Fibroblast of pulmonary artery (primary cell): ENCODE measurements around the gene MRM3.
"Not testable (repeated sequence)": the region's sequence is repeated elsewhere in the genome, so short reads cannot be mapped to it uniquely, and the experiment has no call there.

Experiments used
- DNase-seq: peaks from one replicate; pipeline ENCODE4 v3.0.0-alpha.2; 2010; ENCODE audit warnings: low read depth
- H3K4me3 ChIP-seq: replicated peaks from 2 replicates; pipeline ENCODE4 v1.5.1; 2011; ENCODE audit warnings: low read depth, mild to moderate bottlenecking, control low read depth, low read length, moderate library complexity
- TF ChIP-seq, protein P1 (sequence below): IDR thresholded peaks from 2 replicates; pipeline ENCODE4 v1.5.1; 2011; ENCODE audit warnings: mild to moderate bottlenecking, control low read depth, low read length, inconsistent platforms; ENCODE audit errors: missing control alignments

Gene MRM3

GRCh38 chr17:784143-784542, 2.0 kb downstream of the MRM3 start:
- no peak for DNase-seq
- H3K4me3 ChIP-seq = no peak overlapping the region
- TF ChIP-seq, protein P1, sequence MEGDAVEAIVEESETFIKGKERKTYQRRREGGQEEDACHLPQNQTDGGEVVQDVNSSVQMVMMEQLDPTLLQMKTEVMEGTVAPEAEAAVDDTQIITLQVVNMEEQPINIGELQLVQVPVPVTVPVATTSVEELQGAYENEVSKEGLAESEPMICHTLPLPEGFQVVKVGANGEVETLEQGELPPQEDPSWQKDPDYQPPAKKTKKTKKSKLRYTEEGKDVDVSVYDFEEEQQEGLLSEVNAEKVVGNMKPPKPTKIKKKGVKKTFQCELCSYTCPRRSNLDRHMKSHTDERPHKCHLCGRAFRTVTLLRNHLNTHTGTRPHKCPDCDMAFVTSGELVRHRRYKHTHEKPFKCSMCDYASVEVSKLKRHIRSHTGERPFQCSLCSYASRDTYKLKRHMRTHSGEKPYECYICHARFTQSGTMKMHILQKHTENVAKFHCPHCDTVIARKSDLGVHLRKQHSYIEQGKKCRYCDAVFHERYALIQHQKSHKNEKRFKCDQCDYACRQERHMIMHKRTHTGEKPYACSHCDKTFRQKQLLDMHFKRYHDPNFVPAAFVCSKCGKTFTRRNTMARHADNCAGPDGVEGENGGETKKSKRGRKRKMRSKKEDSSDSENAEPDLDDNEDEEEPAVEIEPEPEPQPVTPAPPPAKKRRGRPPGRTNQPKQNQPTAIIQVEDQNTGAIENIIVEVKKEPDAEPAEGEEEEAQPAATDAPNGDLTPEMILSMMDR = no peak

DNA sequence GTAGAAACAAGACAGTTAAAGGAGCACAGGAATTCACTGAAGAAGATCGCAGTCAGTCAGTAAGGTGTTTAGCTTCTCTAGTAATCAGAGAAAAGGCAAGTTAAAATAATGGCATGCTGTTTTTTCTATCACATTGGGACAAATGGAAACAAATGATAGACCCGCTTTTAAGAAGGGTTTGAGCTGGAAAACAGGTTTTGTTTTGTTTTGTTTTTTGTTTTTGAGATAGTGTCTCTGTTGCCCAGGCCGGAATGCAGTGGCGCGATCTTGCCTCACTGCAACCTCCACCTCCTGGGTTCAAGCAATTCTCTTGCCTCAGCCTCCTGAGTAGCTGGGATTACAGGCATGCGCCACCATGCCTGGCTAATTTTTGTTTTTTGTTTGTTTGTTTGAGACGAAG, 3.7 kb downstream of the MRM3 start:
- DNase-seq, H3K4me3 ChIP-seq: not testable (repeated sequence)

DNA sequence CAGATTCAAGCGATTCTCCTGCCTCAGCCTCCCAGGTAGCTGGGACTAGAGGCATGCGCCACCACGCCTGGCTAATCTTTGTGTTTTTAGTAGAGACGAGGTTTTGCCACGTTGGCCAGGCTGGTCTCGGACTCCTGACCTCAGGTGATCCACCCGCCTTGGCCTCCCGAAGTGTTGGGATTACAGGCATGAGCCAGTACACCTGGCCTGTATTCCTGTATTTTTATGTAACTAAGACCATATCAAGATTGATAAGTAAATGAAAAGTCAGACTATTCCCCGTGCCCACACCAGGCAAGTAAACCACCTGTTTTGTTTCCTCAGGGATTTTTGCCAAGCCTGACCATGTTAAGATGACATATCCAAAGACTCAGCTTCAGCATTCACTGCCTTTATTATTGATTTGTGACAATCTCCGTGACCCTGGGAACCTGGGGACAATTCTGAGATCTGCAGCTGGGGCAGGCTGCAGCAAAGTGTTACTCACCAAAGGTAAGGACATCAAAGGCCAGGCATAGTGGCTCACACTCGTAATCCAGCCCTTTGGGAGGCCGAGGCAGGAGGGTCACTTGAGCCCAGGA, 5.6 kb downstream of the MRM3 start:
- TF ChIP-seq, protein P1 = no peak
- no peak for DNase-seq
- no peak overlapping the region for H3K4me3 ChIP-seq

DNA sequence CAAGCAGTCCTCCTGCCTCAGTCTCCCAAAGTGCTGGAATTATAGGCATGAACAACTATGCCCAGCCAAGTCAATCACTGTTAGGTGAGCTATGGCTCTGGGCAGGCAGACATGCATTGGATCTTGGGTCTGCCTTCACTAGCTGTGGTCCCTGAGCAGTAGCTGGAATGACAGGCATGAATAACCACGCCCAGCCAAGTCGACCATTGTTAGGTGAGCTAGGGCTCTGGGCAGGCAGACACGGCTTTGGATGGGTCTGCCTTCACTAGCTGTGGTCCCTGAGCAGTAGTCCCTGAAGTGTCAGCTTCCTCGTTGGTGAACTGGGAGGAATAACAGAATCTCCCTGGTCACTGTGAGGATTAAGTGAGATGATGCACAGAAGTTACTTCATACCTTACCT, 6.4 kb downstream of the MRM3 start:
- no peak overlapping the region for H3K4me3 ChIP-seq
- no peak for DNase-seq
- TF ChIP-seq, protein P1 = no peak

DNA sequence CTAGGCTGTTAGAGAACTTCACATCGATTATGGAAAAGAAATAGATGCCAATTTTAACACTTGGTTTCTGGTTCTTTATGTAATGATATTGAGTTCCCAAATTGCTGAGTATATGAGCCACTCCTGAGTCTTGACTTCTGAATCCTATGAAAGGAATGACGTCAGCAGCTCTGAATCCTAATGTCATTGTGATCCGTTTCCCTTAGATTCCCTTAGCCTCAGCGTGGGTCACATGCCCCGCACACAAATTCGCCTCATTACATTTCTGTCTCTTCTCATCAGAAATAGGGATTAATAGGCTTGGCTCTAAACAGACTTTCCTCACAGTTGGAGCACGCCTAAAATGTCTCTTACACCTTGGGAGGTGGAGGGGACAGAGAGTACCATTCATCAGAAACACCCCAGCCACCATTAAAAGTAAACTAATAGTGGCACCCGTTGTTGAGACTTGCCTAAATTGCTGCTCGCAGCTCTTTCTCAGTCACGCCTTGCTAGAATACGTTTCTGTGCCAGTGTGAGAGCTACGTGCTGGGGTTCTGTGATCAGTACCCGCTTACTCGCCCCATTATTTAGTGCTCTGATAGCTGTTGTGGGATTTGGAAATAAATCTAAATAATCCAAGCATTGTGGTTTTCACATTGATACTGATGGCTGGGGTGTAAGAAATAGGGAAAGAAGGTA, 7.1 kb downstream of the MRM3 start:
- no peak overlapping the region for H3K4me3 ChIP-seq
- TF ChIP-seq, protein P1 = no peak
- DNase-seq = no peak

DNA sequence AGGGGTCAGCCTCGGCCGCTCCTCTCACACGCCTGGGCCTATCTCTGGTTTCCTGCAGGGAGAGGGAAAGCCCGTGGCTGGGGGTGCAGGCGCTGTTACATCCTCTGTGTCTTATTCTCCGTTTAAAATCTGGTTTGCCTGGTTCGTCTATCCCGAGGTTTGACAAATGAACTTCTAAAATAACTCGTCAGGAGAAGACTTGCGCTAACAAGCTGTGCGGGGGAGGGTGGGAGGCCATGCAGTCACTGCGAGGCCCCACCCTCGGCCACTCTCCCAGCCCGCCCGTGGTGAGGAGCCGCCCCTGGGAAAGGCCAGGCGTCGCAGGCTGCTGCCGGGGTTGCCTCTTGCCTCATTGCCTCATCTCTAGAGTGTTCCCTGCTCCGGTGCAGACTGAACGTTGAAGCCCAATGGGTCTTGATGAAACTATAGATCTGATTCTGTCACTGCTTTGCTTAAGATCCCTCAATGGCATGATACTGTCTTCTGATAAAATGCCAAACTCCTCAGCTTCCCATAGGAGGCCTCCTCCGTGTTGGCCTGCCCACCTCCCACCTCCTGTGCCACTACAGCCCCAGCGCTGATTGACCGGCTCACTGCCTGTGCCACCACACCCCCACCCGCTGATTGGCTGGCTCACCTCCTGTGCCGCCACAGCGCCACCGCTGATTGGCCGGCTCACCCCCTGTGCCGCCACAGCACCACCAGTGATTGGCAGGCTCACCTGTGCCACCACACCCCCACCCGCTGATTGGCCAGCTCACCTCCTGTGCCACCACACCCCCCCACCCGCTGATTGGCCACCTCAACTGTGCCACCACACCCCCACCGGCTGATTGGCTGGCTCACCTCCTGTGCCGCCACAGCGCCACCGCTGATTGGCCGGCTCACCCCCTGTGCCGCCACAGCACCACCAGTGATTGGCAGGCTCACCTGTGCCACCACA, 8.0 kb downstream of the MRM3 start:
- not testable (repeated sequence) for DNase-seq, H3K4me3 ChIP-seq

DNA sequence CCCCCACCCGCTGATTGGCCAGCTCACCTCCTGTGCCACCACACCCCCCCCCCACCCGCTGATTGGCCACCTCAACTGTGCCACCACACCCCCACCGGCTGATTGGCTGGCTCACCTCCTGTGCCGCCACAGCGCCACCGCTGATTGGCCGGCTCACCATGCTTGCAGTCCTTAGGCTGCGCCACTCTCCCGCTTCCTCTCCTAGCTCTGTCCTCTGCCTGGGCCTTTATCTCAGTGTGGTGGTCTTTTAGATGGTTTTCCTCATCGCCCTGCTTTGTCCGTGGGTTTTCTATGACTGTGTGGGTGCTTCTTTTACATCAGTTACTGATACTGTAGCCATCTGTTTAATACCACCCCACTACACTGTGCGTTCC, 8.7 kb downstream of the MRM3 start:
- not testable (repeated sequence) for H3K4me3 ChIP-seq, DNase-seq

DNA sequence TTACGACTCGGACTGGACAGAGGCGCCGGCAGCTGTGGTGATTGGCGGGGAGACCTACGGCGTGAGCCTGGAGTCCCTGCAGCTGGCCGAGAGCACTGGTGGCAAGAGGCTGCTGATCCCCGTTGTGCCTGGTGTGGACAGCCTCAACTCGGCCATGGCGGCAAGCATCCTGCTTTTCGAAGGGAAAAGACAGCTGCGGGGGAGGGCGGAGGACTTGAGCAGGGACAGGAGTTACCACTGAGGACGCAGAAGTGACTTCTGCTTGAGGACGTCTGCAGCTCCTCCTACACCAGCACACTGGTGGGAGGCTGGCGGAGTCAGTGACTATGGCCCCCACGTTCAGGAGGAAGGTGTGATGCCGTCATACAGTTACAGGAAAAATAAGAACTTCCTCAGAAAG, 9.7 kb downstream of the MRM3 start:
- TF ChIP-seq, protein P1 = no peak
- no peak for DNase-seq

More for the DNA sequence above, 9.7 kb downstream of the MRM3 start:
- no peak overlapping the region for H3K4me3 ChIP-seq
